Muscle layer of colon (tissue), 2 donors: ENCODE data around the gene SERINC1.
A peak's percentile ranks its signal among the peaks of the same experiment; 100 is the strongest.
"Not testable (repeated sequence)": the region's sequence is repeated elsewhere in the genome, so short reads cannot be mapped to it uniquely, and the experiment has no call there.

Source experiments
- H3K27ac ChIP-seq: one replicate; pipeline ENCODE4 v1.7.0; 2013; ENCODE audit warnings: low read depth, mild to moderate bottlenecking, low read length, moderate library complexity
- H3K27me3 ChIP-seq, 2 donors: one replicate each; pipeline ENCODE4 v1.7.0; 2013; ENCODE audit warnings: low read length in 2 of 2, mild to moderate bottlenecking in 2 of 2; ENCODE audit not compliant: insufficient read depth in 2 of 2, control insufficient read depth in 1 of 2
- H3K36me3 ChIP-seq: one replicate; pipeline ENCODE4 v1.7.0; 2013; ENCODE audit warnings: mild to moderate bottlenecking, low read length; ENCODE audit not compliant: insufficient read depth
- H3K4me1 ChIP-seq: one replicate; pipeline ENCODE4 v1.7.0; 2013; ENCODE audit warnings: mild to moderate bottlenecking, low read length; ENCODE audit not compliant: insufficient read depth
- H3K4me3 ChIP-seq, 2 donors: one replicate each; pipeline ENCODE4 v1.7.0; 2013; ENCODE audit warnings: low read length in 2 of 2, low read depth in 1 of 2, mild to moderate bottlenecking in 1 of 2, moderate library complexity in 1 of 2
- H3K9ac ChIP-seq: one replicate; pipeline ENCODE4 v1.7.0; 2013; ENCODE audit warnings: low read length
- H3K9me3 ChIP-seq: one replicate; pipeline ENCODE4 v1.7.0; 2013; ENCODE audit warnings: mild to moderate bottlenecking, low read length
- donor health status: abdominal sarcoma.
- donor health status: Adenocarcinoma of cecum.

SERINC1 gene

GRCh38 chr6:122472022-122472340, 374 bp upstream of the SERINC1 start:
- Histone ChIP-seq H3K4me1 (peaks cover 9% of the 10 kb centered on the region), H3K4me3 (peak overlapping the region; percentile 95 to 98), H3K36me3 (no peaks in the 10 kb centered on the region), H3K27me3 (no peaks in the 10 kb centered on the region), H3K27ac (peak overlapping the region; percentile 97), H3K9me3 (no peaks in the 10 kb centered on the region), H3K9ac (peak overlapping the region; percentile 97)

GRCh38 chr6:122461885-122462284, 9.7 kb downstream of the SERINC1 start:
- H3K27me3 ChIP-seq = no peaks in the 10 kb centered on the region
- no peak overlapping the region for H3K27ac ChIP-seq
- peaks cover 28% of the 10 kb centered on the region for H3K4me1 ChIP-seq
- H3K36me3 ChIP-seq = peaks cover 7% of the 10 kb centered on the region
- no peak overlapping the region for H3K4me3 ChIP-seq
- no peaks in the 10 kb centered on the region for H3K9me3 ChIP-seq
- H3K9ac ChIP-seq = no peak overlapping the region

GRCh38 chr6:122459865-122460416, 11.7 kb downstream of the SERINC1 start:
- H3K36me3 ChIP-seq = peaks cover 10% of the 10 kb centered on the region
- not testable (repeated sequence) for H3K27me3 ChIP-seq, H3K27ac ChIP-seq, H3K9ac ChIP-seq, H3K9me3 ChIP-seq, H3K4me3 ChIP-seq
- H3K4me1 ChIP-seq = peaks cover 28% of the 10 kb centered on the region

DNA sequence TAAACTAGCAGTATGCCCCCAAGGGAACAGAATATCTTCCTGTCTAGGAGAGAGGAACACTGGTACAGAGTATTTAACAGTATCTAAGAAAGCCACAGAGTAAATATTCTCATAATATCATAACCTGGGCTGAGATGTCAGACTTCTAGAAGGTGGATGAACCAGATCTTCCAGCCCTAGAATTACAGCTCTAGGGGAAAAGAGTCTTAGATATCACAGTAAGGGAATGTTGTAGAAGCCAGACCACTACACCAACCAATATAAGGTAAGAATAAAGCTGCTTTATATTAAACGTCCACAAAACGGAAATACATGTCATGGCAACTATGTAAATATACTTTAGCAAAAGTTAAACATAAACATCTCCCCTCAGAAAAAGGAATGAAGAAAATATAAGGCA, 12.4 kb downstream of the SERINC1 start:
- H3K4me1 ChIP-seq = peaks cover 28% of the 10 kb centered on the region
- no peak overlapping the region for H3K27ac ChIP-seq
- peaks cover 17% of the 10 kb centered on the region for H3K36me3 ChIP-seq
- H3K9ac ChIP-seq = no peak overlapping the region
- no peak overlapping the region for H3K4me3 ChIP-seq
- H3K9me3 ChIP-seq = no peaks in the 10 kb centered on the region
- no peaks in the 10 kb centered on the region for H3K27me3 ChIP-seq

- H3K36me3 ChIP-seq = peaks cover 27% of the 10 kb centered on the region
- H3K9me3 ChIP-seq = no peaks in the 10 kb centered on the region
- H3K27me3 ChIP-seq = no peaks in the 10 kb centered on the region
- peaks cover 28% of the 10 kb centered on the region for H3K4me1 ChIP-seq
- H3K9ac ChIP-seq = no peak overlapping the region
- H3K4me3 ChIP-seq = no peak overlapping the region
- no peak overlapping the region for H3K27ac ChIP-seq
These were observed 13.5 kb downstream of the SERINC1 start for GRCh38 chr6:122458087-122458486.

DNA sequence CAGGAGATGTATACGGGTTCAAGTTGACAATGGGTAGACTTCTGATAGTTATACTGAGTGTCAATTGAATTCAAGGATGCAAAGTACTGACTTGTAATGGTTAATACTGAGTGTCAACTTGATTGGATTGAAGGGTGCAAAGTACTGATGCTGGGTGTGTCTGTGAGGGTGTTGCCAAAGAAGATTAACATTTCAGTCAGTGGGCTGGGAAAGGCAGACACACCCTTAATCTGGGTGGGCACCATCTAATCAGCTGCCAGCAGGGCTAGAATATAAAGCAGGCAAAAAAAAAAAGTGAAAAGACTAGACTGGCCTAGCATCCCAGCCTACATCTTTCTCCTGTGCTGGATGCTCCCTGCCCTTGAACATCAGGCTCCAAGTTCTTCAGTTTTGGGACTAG, 16.5 kb downstream of the SERINC1 start:
- Histone ChIP-seq H3K4me1 (peaks cover 19% of the 10 kb centered on the region), H3K36me3 (peaks cover 51% of the 10 kb centered on the region)

GRCh38 chr6:122454673-122455072, 16.9 kb downstream of the SERINC1 start:
- peaks cover 56% of the 10 kb centered on the region for H3K36me3 ChIP-seq
- H3K9me3 ChIP-seq = no peaks in the 10 kb centered on the region
- no peak overlapping the region for H3K4me3 ChIP-seq
- no peak overlapping the region for H3K27ac ChIP-seq
- H3K4me1 ChIP-seq = peaks cover 14% of the 10 kb centered on the region
- H3K9ac ChIP-seq = no peak overlapping the region
- no peaks in the 10 kb centered on the region for H3K27me3 ChIP-seq

More for the DNA sequence above, 16.5 kb downstream of the SERINC1 start:
- not testable (repeated sequence) for H3K4me3 ChIP-seq, H3K27me3 ChIP-seq, H3K9me3 ChIP-seq, H3K27ac ChIP-seq, H3K9ac ChIP-seq

DNA sequence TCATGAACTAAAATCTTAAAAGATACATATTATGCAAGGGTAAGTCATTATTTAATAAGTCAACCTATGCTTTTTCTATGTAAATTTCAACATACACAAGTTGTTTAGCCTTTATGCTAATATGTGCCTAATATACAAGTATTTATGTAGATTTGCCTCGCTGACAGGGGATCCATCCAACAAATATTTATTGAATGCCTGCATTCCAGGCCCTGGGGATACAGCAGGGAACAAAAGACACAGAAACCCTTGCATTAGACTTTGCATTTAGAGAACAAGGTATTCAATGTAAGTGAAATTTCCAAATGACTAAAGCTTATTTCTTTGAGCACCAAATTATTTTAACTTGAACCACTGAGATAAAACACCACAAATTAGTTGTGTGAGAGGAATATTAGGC, 19.1 kb downstream of the SERINC1 start:
- H3K9ac ChIP-seq = no peak overlapping the region
- H3K27ac ChIP-seq = no peak overlapping the region
- peaks cover 67% of the 10 kb centered on the region for H3K36me3 ChIP-seq
- H3K9me3 ChIP-seq = no peaks in the 10 kb centered on the region
- H3K27me3 ChIP-seq = no peaks in the 10 kb centered on the region
- peaks cover 6% of the 10 kb centered on the region for H3K4me1 ChIP-seq
- no peak overlapping the region for H3K4me3 ChIP-seq

DNA sequence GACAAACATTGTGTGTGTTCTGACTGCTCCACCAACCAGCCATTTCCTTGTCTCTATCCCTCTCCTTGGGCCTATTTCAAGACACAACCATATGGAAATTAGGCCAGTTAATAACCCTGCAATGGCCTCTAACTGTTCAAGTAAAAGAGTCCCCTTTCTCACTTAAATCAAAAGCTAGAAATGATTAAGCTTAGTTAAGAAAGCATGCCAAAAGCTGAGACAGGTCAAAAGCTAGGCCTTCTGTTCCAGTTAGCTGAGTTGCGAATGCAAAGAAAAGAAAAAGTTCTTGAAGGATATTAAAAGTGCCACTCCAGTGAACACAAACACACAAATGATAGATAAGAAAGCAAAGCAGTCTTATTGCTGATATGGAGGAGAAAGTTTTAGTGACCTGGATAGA, 22.5 kb downstream of the SERINC1 start:
- Histone ChIP-seq H3K4me1 (no peaks in the 10 kb centered on the region), H3K27ac (no peak overlapping the region), H3K4me3 (no peak overlapping the region), H3K36me3 (peaks cover 81% of the 10 kb centered on the region), H3K9ac (no peak overlapping the region), H3K9me3 (no peaks in the 10 kb centered on the region), H3K27me3 (no peaks in the 10 kb centered on the region)

GRCh38 chr6:122445274-122445673, 26.3 kb downstream of the SERINC1 start:
- Histone ChIP-seq H3K9ac (no peak overlapping the region), H3K36me3 (peaks cover 55% of the 10 kb centered on the region), H3K27me3 (no peaks in the 10 kb centered on the region), H3K4me1 (no peaks in the 10 kb centered on the region), H3K27ac (no peak overlapping the region), H3K9me3 (no peaks in the 10 kb centered on the region), H3K4me3 (no peak overlapping the region)

DNA sequence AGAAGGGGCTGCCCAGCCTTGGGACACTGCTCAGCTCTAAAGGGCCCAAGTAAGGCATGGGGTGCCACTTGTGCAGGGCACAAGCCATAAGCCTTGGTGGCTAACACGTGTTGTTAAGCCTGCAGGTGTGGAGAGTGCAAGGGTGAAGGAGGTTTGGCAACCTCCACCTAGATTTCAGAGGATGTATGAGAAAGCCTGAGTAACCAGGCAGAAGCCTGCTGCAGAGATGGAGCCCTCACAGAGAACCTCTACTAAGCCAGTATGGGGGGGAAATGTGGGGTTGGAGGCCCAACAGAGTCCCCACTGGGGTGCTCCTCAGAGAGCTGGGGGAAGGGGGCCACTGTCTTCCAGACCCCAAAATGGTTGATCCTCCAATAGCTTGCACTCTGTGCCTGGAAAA, 32.6 kb downstream of the SERINC1 start:
- H3K27ac ChIP-seq = no peak overlapping the region
- no peaks in the 10 kb centered on the region for H3K9me3 ChIP-seq
- H3K27me3 ChIP-seq = no peaks in the 10 kb centered on the region
- no peaks in the 10 kb centered on the region for H3K4me1 ChIP-seq
- H3K4me3 ChIP-seq = no peak overlapping the region
- no peak overlapping the region for H3K9ac ChIP-seq
- H3K36me3 ChIP-seq = peaks cover 26% of the 10 kb centered on the region

- peaks cover 24% of the 10 kb centered on the region for H3K36me3 ChIP-seq
- no peak overlapping the region for H3K4me3 ChIP-seq
- no peaks in the 10 kb centered on the region for H3K4me1 ChIP-seq
- H3K27me3 ChIP-seq = no peaks in the 10 kb centered on the region
- H3K27ac ChIP-seq = no peak overlapping the region
- H3K9ac ChIP-seq = no peak overlapping the region
- H3K9me3 ChIP-seq = no peaks in the 10 kb centered on the region
These were observed 38.8 kb downstream of the SERINC1 start for GRCh38 chr6:122432816-122433215.
